ENCODE measurements around the gene NOP10.
"Not testable (repeated sequence)": the region's sequence is repeated elsewhere in the genome, so short reads cannot be mapped to it uniquely, and the experiment has no call there.

The NOP10 gene

DNA sequence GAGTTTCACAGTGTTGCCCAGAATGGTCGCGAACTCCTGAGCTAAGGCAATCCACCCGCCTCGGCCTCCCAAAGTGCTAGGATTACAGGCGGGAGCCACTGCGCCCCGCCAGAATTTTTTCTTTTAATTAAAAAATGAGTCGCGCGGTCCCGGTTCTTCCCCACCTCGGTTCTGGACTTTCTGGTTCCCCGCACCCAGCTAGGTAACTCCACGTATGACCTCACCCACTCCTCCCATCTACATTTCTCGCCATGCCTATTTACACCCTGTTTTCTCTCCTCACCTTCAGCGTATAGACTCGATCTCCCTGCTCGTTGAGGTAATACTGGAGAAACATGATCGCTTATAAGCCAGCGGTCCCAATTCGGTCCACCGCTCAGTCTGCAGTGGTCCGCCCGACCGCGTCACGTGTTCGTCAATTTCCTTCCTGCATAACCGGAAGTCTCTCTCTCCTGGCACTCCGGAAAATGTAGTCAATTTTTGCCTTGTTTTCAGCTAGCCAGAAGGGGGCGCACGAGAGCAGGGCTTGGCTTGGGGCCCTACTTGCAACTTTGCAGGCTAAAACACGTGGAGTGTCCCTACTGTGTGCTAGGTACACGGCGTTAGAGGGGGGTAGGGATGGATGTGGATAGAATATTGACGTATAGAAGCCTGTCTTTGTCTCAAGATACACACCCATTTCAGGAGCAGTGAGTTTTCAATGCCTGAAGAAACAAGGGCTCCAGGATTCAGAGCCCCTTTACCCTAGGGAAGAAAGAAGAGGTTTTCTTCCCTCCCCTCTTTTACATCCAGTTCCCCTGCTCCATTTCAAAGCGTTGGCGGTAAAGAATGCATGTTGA lies at the start of gene NOP10, which contains the start of gene NUTM1:
Gene NOP10 (minus strand): TSS at position 400 of the 839 bp plus-strand sequence. CDS start 63 bp downstream, at position 337.
Gene NUTM1 (plus strand): TSS at position 579 of the 839 bp plus-strand sequence. CDS start 382 bp downstream, outside the sequence.
- peak; percentile 93 for DNase-seq (ENCODE audit: low read depth)

DNA sequence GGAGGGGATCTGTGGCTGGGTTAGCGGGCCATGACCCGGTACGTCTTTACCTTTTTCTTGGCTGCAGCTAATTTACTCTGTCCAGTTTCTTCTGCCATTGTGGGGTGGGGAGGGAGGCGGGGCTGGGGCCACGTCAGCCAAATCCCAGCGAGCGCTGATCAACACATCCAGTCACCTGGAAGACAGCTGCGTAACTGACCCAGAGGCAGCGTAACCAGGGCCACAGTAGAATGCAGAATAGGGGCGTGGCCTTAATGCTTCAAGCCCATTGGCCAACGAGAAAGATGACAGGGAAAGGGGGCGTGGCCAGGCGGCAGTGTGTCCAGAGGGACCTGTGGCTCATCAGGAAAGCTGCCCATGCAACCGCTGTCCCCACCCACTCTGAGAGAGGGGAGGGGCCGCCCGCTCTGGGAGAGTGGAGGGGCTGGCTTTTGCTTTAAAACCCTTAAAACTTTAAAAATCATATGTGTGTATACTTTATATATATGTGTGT lies 46.7 kb upstream of the NOP10 start:
- DNase-seq (ENCODE audit: low read depth), result not testable (repeated sequence)

DNA sequence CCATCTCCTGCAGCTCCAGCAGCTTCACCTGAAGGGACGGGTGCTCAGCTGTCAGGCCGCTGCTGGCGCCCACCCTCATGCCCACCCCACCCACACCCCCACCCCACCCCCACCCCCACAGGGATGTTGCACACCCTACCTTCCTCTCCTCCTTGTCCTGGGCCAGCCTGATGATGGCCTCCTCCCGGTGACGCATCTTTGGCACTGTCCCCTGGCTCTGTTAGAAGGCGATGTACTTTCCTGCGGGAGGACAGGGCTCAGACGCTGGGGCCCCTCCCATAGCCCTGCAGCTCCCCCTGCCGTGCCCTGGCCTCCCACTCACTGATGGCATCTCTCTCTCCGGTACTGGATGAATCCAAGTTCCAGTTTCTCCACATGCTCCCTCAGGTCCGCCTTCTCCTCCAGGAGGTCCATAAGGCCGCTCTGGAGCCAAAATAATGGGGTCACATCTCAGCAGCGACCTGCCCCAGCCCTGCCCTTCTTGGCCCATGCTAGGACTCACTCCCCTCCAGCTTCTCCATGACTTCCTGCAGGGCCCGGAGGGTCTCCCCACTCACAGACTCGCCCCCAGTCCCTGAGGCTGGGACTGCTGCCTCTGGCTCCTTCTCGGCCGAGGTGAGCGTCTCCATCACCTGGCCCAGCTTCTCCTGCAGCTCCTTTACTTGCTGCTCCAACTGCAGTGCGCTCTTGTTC lies 39.0 kb upstream of the NOP10 start:
- not testable (repeated sequence) for DNase-seq (ENCODE audit: low read depth)

DNA sequence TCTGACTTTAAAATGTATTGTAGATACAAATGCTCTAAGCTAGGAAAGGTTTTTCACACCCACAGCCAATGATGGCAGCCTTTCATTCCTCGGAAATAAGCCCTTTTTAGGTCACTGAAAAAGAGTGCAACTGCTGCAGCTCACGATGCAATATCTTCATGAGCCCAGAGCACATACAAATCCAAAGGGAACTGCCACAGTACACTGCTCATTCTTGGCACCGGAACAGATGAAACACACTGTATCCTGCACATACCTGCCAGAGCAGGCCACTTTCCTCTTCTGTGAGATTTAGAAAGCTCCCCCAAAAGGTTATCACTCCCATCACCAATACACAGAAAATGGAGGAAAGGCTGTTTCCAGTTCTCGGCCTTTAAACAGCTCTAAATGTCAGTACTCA lies 37.6 kb upstream of the NOP10 start:
- not testable (repeated sequence) for DNase-seq (ENCODE audit: low read depth)

DNA sequence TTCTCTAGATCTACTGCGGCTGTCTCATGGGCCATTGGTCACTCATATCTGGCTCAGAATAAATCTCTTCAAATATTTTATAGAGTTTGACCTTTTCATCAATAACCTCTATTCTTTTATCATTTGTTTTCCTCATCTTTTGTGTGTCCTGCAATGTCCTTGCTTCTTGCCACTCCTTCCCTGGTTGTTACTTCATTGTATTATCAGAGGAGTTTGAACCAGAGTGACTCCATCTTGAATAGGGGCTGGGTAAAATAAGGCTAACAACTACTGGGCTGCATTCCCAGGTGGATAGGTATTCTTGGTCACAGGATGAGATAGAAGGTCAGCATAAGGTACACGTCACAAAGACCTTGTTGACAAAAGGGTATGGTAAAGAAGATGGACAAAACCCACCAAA lies 33.9 kb upstream of the NOP10 start:
- no peak for DNase-seq (ENCODE audit: low read depth)

DNA sequence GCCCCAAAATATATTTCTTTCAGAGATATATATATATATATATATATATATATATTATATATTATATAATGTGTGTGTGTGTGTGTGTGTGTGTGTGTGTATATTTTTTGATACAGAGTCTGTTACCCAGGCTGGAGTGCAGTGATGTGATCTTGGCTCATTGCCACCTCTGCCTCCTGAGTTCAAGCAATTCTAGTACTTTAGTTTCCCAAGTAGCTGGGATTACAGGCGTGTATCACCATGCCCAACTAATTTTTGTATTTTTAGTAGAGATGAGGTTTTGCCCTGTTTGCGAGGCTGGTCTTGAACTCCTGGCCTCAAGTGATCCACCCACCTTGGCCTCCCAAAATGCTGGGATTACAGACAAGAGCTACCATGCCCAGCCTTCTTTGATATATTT lies 32.6 kb upstream of the NOP10 start:
- not testable (repeated sequence) for DNase-seq (ENCODE audit: low read depth)

DNA sequence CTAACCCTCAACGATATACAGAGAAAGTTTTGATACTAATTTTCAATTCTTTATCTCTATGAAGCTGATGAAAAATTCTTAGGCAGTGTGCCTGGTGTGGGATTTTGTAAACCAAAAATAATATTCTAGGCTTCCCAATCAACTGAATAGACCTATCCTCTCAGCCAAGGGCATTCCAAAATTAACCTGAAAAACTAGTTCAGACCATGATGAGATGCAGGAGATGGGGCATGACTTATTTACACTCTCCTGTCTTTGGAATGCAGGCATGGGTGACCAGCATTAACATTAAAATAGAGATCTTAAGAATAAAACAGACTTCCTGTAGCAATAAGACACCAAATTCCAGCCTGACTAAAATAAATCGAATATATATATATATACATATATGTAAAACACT lies 31.9 kb upstream of the NOP10 start:
- DNase-seq (ENCODE audit: low read depth), result no peak

DNA sequence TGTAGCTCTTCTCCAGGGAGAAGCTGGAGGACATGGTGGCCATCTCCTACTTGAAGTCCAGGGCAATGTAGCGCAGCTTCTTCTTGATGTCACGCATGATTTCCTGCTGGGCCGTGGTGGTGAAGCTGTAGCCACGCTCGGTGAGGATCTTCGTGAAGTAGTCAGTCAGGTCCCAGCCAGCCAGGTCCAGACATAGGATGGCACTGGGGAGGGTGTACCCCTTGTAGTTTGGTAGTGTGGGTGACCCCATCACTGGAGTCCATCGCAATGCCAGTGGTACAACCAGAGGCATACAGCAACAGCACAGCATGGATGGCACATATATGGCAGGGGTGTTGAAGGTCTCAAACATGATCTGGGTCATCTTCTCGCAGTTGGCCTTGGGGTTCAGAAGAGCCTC lies 31.0 kb upstream of the NOP10 start:
- no peak for DNase-seq (ENCODE audit: low read depth)

DNA sequence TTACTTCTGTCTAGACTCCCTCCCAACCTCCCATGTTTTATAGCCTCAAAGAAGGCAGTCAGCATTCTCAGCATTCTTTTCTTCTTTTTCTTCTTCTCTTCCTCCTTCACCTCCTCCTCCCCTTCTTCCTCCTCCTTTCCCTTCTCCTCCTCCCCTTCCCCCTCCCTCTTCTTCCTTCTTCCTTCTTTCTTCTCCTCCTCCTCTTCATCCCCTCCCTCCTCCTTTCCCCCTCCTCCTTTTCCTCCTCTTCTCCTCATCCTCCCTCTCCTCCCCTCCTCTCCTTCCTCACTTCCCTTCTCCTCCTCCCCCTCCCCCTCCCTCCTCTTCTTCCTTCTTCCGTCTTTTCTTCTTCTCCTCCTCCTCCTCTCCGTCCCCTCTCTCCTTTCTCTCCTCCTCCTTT lies 27.7 kb upstream of the NOP10 start:
- DNase-seq (ENCODE audit: low read depth), result no peak

DNA sequence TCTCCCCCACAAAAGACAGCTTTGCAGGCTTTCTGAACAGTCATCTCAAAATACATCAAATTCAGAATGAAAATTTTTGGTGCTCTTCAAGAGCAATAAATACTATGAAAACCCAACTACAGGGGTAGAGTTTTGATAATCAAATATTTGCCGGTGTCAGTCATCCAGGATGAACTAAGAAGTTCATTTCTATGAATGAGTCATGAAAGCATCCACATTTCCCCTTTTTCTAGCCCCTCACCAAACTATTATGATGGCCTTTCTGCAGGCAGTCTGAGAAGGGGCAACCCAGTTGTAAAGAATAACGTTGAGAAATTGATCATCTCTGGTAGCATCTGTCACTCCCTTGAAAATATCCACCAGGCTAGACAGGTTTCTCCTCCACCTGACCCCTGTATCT lies 27.2 kb upstream of the NOP10 start:
- DNase-seq (ENCODE audit: low read depth), result no peak

DNA sequence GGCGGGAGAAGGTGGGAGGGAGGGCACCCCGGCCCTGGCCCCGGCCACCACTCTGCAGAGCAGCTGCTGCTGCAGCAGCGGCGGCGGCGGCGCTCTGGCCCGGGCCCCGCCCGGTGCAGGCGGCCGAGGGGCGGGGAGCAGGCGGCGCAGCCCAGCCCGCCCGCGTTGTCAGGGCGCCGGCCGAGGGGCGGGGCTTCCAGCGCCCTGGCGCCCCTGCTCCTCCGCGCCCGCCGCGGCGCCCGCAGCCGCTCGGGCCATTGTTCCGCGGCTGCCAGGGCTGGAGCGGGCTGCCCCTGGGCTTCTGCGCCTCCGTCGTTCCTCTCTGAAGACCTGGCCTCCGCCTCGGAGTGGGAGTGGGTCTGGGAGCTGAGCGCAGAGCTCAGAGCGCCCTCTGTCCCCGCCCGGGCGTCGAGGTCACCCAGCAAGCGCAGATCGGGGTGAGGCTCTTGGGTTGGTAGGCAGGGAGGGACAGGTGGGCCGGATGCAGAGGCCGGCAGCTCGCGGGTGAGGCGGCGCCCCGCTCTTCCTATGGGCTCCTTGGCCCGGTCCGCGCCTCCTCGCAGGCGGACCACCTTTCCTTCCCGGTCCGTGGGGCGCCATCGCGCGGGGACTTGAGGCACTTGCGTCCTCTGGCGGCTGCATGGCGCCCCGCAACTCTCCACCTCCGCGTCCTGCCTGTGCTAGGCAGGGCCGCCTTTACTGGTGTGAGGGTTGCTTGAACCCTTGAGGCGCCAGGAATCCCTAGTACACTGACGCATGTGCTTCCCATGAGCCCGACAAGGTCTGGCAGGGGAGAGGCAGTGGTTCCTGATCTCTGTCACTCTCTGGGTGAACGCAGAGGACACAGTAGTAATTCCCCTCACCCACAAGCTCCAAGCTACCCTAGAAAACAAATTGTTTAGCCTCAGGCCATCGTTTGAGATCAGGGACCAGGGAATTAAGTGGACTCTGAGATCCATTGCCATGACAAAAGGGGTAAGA lies 24.5 kb upstream of the NOP10 start, which contains the start of gene LPCAT4:
Gene LPCAT4 (minus strand): TSS at position 96 of the 981 bp plus-strand sequence. CDS start 96 bp downstream, outside the sequence.
- DNase-seq (ENCODE audit: low read depth), result peak; percentile 85

DNA sequence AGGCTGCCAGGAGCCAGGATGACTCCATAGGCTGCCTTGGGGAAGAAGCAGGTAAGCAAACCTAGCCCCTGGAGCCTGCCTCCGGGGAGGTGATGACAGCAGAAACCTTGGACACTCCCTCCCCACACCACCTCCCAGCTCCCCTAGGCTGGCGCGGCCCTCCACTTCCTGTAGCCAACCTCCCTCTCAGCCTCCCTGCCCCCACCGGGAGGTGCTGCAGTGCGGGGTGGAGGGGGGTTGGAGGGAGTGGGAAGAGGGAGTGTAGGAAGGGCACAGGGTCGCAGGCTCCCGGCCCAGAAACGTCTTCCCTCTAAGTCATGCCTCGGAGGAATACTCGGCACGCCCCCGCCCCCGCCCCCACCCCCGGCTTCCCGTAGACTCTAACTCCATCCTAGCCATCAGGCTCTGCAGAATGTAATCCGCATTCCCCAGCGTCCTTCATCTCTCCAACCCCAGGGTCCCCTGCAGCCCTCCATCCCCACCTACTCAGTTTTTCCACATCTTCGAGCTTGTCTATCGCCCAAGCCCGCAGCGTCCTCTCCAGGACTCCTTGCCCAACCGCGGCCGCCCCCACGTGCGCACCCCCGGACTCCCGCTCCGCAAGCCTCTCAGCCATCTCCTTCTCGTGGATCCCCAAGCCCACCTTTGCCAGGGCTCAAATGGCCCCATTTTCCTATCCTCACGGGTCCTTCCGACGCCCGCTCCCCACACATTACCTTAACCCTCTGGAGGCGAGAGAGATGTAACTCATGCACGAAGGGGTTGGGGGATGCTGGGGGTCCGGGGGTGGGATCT lies 23.5 kb upstream of the NOP10 start:
- peak; percentile 67 for DNase-seq (ENCODE audit: low read depth)

DNA sequence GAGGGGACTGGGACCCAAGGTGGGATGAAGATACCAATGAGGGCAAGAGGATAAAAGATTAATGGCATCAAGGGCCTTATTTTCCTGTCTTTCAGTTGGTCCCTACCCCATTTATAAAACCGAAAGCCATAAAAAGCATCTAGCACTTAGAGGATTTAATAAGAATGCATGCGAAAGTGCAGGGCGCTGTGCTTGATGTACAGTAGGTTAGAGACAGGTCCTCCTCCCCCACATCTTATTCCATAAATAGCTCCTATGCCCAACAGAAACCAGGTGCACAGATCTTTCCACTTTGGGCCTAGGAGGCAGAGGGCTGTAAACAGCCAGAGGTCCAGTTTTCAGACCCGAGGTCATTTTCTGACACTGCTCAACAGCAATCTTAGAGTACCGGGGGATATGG lies 22.9 kb upstream of the NOP10 start:
- DNase-seq (ENCODE audit: low read depth), result no peak

DNA sequence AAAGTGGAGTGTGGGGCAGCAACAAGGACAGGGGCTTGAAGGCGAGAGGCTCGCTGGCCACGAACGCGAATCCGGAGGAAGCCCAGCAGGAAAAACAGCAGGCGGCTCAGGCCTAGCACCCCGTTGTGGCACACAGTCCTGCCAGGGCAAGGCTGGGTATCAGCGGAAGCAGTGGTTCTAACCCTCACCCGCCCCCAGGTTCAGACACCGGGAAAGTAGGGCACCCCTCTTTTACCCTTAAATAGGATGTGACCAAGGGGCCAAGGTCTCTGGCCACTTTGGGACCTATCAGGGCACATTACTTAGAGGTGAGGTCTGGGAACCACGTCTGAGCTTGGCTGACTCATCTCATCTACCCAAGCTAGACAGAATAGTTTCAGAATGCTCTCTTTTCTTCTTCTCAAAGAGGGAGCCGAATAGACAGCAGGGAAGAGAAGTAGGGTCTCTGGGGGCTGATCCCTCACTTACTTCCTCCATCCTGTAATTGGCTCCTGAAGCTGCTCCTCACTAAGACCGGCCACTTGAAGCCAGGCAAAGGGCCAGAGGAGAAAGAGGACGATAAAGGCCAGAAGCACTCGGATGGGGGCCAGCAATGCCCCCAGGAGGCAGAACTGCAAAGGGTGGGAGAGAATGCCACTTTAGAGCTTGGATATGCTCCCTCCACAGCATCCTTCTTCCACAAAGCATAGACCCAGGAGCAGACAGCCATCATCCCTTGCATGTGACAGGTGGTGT lies 22.3 kb upstream of the NOP10 start:
- peak; percentile 18 for DNase-seq (ENCODE audit: low read depth)

DNA sequence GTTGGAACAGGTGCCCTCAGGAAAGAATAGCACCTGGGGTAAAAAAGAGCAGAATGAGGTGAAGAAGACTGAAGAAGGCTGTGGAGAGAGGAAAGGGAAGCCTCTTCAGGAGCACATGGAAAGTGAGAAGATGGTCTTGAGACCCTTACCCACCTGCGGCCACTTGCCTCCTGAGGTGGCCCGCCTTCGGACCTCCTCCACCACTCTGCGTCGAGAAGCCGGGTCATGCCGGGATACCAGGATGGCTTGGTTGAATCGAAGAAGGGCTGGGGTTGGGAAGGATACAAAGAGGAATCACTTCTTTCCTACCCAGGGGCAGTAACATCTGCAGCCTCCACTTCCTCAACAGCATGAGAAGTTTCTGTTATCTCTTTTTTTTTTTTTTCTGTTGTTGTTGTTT lies 21.1 kb upstream of the NOP10 start:
- DNase-seq (ENCODE audit: low read depth), result no peak

DNA sequence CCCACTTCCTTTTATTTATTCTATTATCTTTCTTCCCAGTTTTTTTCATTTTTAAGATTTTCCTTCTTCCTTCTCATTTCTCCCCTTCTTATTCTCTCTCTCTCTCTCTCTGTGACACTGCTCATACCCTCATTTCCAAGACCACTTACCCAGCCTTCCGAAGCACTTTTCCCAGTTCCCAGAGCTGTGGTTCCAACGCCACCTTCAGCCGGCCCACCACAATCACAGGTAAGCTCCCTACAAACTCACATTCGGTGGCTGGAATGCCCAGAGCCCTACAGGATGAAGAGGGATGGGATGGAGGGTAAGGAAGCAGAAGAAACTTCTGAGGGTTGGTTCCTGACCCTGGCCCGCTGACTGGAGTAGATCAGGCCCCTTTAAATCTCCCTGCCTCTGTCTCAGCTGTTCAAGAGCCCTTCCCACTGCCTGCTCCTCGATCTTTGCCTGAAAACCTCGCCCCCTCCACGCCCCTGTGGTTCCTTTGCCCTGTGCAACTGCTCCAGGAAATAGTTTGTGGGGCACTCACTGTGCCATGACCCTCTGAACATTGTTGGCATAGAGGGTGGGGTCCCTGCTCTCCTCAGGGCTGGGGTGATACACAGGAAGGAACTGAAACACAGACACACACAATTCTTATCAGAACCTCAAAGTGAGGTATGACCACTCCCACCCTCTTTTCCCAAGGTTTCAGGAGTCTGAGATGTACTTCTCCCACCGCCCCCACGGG lies 19.3 kb upstream of the NOP10 start:
- no peak for DNase-seq (ENCODE audit: low read depth)

DNA sequence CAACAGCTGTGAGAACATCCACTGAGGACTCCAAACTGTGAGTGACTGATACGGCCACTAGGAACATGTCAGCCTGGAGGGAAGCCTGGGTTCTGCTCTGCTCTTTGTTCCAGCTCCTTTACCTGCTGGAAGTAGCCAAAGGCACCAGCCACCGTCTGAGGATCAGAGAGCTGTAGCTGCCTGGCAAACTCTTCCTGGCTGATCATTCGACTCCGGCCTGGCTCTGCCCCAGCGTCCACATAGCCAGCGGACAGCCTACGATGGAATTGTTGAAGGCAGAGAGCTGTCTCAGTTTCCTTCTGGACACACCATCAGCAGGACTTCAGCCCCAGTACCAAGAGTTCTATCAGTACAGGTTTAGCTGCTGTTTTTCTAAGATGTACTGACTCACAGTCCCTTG lies 18.3 kb upstream of the NOP10 start:
- no peak for DNase-seq (ENCODE audit: low read depth)

DNA sequence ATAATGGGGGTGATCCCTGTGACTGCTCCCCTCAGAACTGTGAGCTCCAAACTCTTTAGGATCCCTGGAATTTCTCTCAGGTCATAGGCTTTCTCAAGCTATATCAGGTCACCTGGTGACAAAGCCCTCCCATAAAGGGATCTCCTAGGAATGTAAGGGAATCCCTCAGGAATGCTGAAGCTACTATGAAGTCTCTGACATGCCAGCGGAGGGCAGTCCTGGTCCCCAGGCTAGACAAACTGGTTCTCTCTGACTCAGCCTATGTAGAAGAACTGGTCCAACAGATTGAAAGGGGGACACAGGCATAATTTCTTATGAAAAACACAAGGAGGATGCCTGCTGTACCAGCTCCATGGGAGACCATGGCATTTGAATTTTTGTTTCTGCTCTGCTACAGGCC lies 17.4 kb upstream of the NOP10 start:
- peak; percentile 37 for DNase-seq (ENCODE audit: low read depth)

DNA sequence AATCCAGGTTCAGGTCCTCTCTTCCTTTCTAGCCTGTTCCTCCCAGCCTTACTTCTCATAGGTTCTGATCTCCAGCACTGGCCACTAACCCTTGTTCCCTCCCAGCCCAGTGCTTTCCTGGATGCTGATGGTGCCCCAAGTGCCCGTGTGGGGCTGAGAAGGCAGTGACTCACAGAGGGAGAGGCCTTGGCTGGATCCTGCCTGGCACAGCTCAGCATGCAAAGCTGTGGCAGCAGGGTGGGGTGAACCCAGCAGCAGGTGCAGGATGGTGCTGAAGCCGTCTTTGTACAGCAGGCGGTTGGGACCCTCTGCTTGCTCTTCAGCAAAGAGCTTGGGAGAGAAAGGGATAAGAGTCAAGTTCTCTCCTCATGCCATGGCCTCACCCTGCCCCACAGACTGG lies 16.5 kb upstream of the NOP10 start:
- DNase-seq (ENCODE audit: low read depth), result no peak

DNA sequence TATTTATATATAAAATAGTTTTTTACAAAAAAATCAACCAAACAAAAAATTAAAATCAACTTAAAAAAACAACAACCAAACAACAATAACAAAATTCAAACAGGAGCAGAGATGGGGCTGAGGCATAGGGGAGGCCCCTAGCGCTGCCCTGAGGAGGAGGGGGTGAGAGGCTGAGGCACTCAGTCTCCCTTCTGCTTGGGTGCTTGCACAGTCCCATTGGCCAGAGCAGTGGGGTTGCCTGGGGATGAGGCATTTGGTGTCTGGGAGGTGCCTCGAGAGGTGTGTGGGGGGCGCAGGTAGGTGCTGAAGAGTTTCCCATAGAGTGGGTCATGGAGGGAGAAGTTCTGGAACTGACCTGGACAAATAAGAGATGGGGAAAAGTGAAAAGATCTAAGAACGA lies 16.0 kb upstream of the NOP10 start:
- no peak for DNase-seq (ENCODE audit: low read depth)

All from EH (cell line).